H9 (cell line): ENCODE results near the gene PCED1A. TPM values are rescaled to one million over a fixed set of nuclear protein-coding genes. Genes with fewer than 3 reads are reported as not detected.

ENCODE experiments used
- DNase-seq: peaks from one replicate; pipeline ENCODE4 v3.0.0-alpha.2; 2017
- H2AFZ ChIP-seq: one replicate; pipeline ENCODE4 v1.6.1; 2013; ENCODE audit warnings: mild to moderate bottlenecking, low read length, control low read depth, moderate library complexity
- H2AK5ac ChIP-seq: 2 replicates; pipeline ENCODE4 v1.6.1; 2013; ENCODE audit warnings: low read length, control low read depth, mixed read lengths; ENCODE audit not compliant: insufficient read length
- H2BK120ac ChIP-seq: one replicate; pipeline ENCODE4 v1.6.1; 2013; ENCODE audit warnings: low read depth, mild to moderate bottlenecking, low read length, control low read depth, inconsistent platforms; ENCODE audit not compliant: poor library complexity, severe bottlenecking
- H2BK12ac ChIP-seq: 2 replicates; pipeline ENCODE4 v1.6.1; 2013; ENCODE audit warnings: low read length, control low read depth, mixed read lengths, low read depth; ENCODE audit not compliant: insufficient read length
- H2BK15ac ChIP-seq: 2 replicates; pipeline ENCODE4 v1.6.1; 2013; ENCODE audit warnings: low read depth, low read length, control low read depth
- H2BK20ac ChIP-seq: one replicate; pipeline ENCODE4 v1.6.1; 2013; ENCODE audit warnings: low read depth, mild to moderate bottlenecking, low read length, control low read depth, inconsistent platforms; ENCODE audit not compliant: poor library complexity, severe bottlenecking
- H2BK5ac ChIP-seq: 2 replicates; pipeline ENCODE4 v1.6.1; 2013; ENCODE audit warnings: low read length, control low read depth, mixed read lengths; ENCODE audit not compliant: insufficient read length
- H3K14ac ChIP-seq: 2 replicates; pipeline ENCODE4 v1.6.1; 2013; ENCODE audit warnings: low read length, control low read depth; ENCODE audit not compliant: insufficient read depth
- H3K18ac ChIP-seq: 2 replicates; pipeline ENCODE4 v1.6.1; 2013; ENCODE audit warnings: low read depth, mild to moderate bottlenecking, mixed read lengths, low read length, control low read depth; ENCODE audit not compliant: insufficient read length
- H3K23ac ChIP-seq: 2 replicates; pipeline ENCODE4 v1.6.1; 2013; ENCODE audit warnings: low read length, control low read depth, mixed read lengths, low read depth; ENCODE audit not compliant: insufficient read length
- H3K23me2 ChIP-seq: 2 replicates; pipeline ENCODE4 v1.6.1; 2013; ENCODE audit warnings: low read depth, mild to moderate bottlenecking, mixed read lengths, low read length, control low read depth; ENCODE audit not compliant: insufficient read length, poor library complexity, severe bottlenecking
- H3K27ac ChIP-seq: 2 replicates; pipeline ENCODE4 v1.5.1; 2013; ENCODE audit warnings: low read length, control low read depth, mixed read lengths, low read depth; ENCODE audit not compliant: insufficient read length
- H3K27me3 ChIP-seq: 2 replicates; pipeline ENCODE4 v1.6.1; 2013; ENCODE audit warnings: low read length, control low read depth, inconsistent platforms; ENCODE audit not compliant: insufficient read depth
- H3K4ac ChIP-seq: 2 replicates; pipeline ENCODE4 v1.6.1; 2013; ENCODE audit warnings: low read depth, mild to moderate bottlenecking, control low read depth, inconsistent platforms, low read length, moderate library complexity
- H3K4me1 ChIP-seq: 2 replicates; pipeline ENCODE4 v1.6.1; 2013; ENCODE audit warnings: low read length, control low read depth, inconsistent platforms; ENCODE audit not compliant: insufficient read depth
- H3K4me2 ChIP-seq: 2 replicates; pipeline ENCODE4 v1.6.1; 2013; ENCODE audit warnings: low read length, control low read depth, mixed read lengths; ENCODE audit not compliant: insufficient read length, insufficient read depth
- H3K56ac ChIP-seq: 2 replicates; pipeline ENCODE4 v1.6.1; 2013; ENCODE audit warnings: low read depth, mild to moderate bottlenecking, mixed read lengths, low read length, control low read depth; ENCODE audit not compliant: insufficient read length
- H3K79me1 ChIP-seq: 2 replicates; pipeline ENCODE4 v1.6.1; 2013; ENCODE audit warnings: low read depth, mild to moderate bottlenecking, moderate library complexity, low read length, control low read depth, inconsistent platforms; ENCODE audit not compliant: insufficient read depth, poor library complexity, severe bottlenecking
- H3K79me2 ChIP-seq: 2 replicates; pipeline ENCODE4 v1.6.1; 2013; ENCODE audit warnings: low read length, control low read depth, inconsistent platforms; ENCODE audit not compliant: insufficient read depth
- H3K9ac ChIP-seq: 2 replicates; pipeline ENCODE4 v1.6.1; 2013; ENCODE audit warnings: low read length, control low read depth, mixed read lengths; ENCODE audit not compliant: insufficient read length; ENCODE audit errors: extremely low read depth
- H3K9me3 ChIP-seq: one replicate; pipeline ENCODE4 v1.6.1; 2013; ENCODE audit warnings: low read depth, low read length, inconsistent platforms; ENCODE audit not compliant: control insufficient read depth
- H3T11ph ChIP-seq: one replicate; pipeline ENCODE4 v1.6.1; 2013; ENCODE audit warnings: mild to moderate bottlenecking, low read length, control low read depth, inconsistent platforms
- H4K20me1 ChIP-seq: one replicate; pipeline ENCODE4 v1.6.1; 2013; ENCODE audit not compliant: control insufficient read depth, insufficient read length, insufficient read depth
- H4K5ac ChIP-seq: 2 replicates; pipeline ENCODE4 v1.6.1; 2013; ENCODE audit warnings: low read depth, mild to moderate bottlenecking, mixed read lengths, low read length, control low read depth; ENCODE audit not compliant: insufficient read length
- H4K8ac ChIP-seq: replicated peaks from 2 replicates; pipeline ENCODE4 v1.6.1; 2013; ENCODE audit warnings: low read length, control low read depth, mixed read lengths, low read depth; ENCODE audit not compliant: insufficient read length
- H4K91ac ChIP-seq: 2 replicates; pipeline ENCODE4 v1.6.1; 2013; ENCODE audit warnings: low read depth, mild to moderate bottlenecking, moderate library complexity, mixed read lengths, low read length, control low read depth; ENCODE audit not compliant: insufficient read length
- H3K27ac Mint-ChIP-seq, 3 experiments: 2 replicates in 2 of 3; 3 replicates in 1 of 3; pipeline ENCODE4 v1.8.0; 2020 to 2021; ENCODE audit warnings: mixed read lengths in 3 of 3, mild to moderate bottlenecking in 1 of 3, moderate library complexity in 1 of 3
- H3K27me3 Mint-ChIP-seq: 2 replicates; pipeline ENCODE4 v1.8.0; 2021; ENCODE audit warnings: low read depth, mild to moderate bottlenecking, moderate library complexity, mixed read lengths
- H3K36me3 Mint-ChIP-seq, 3 experiments: 2 replicates in 2 of 3; 3 replicates in 1 of 3; pipeline ENCODE4 v1.8.0; 2020 to 2021; ENCODE audit warnings: low read depth in 3 of 3, mixed read lengths in 3 of 3; ENCODE audit not compliant: insufficient read depth in 1 of 3
- H3K4me1 Mint-ChIP-seq, 2 experiments: 2 replicates each; pipeline ENCODE4 v1.8.0; 2020; ENCODE audit warnings: mixed read lengths in 2 of 2
- H3K4me3 Mint-ChIP-seq, 2 experiments: 2 replicates in 1 of 2; 3 replicates in 1 of 2; pipeline ENCODE4 v1.8.0; 2020 to 2021; ENCODE audit warnings: mild to moderate bottlenecking in 2 of 2, mixed read lengths in 2 of 2, moderate library complexity in 1 of 2
- H3K9me3 Mint-ChIP-seq, 2 experiments: 2 replicates in 1 of 2; 3 replicates in 1 of 2; pipeline ENCODE4 v1.8.0; 2020; ENCODE audit warnings: mild to moderate bottlenecking in 2 of 2, mixed read lengths in 2 of 2, moderate library complexity in 1 of 2
- CTCF ChIP-seq: fragments of 200-600 bp; sonication (generic); conservative IDR thresholded peaks from 3 replicates; pipeline ENCODE4 v1.8.0; 2021; ENCODE audit warnings: antibody characterized with exemption, mild to moderate bottlenecking
- WGBS: extraction: QIAGEN DNeasy Blood & Tissue Kit; methylation state at CpG from one replicate; pipeline ENCODE4 v1.1.7; 2013; ENCODE audit warnings: missing lambda C conversion rate, low lambda C conversion rate, mixed read lengths; ENCODE audit not compliant: insufficient read length; ENCODE audit errors: extremely low coverage; 5-methylcytosine and 5-hydroxymethylcytosine counted together
- total RNA-seq: library from RNA; stranded (reverse); gene quantifications from 2 replicates; pipeline ENCODE4 v1.2.1, GENCODE V29; 2021

PCED1A gene
- total RNA-seq, 1 experiment from 2014 or later, result 30.8 TPM

GRCh38 chr20:2817341-2817726 is 23.1 kb downstream of the PCED1A start:
- no peaks in the 10 kb centered on the region for H3K4me1 ChIP-seq
- no peak overlapping the region for H2BK120ac ChIP-seq
- H3T11ph ChIP-seq, result no peak overlapping the region
- H2BK12ac ChIP-seq, result no peak overlapping the region
- H2BK5ac ChIP-seq, result no peak overlapping the region
- Mint-ChIP-seq H3K9me3 (peaks cover 6 to 9% of the 10 kb centered on the region in 2 experiments; a peak in 4 of 5 replicates), H3K36me3 (no peaks in the 10 kb centered on the region; a peak in 1 of 7 replicates), H3K4me3 (no peak overlapping the region; a peak in 1 of 5 replicates), H3K4me1 (peaks cover 18% of the 10 kb centered on the region in 2 experiments), H3K27me3 (peaks cover 29% of the 10 kb centered on the region), H3K27ac (no peak overlapping the region)
- H2AK5ac ChIP-seq, result no peak overlapping the region
- H3K14ac ChIP-seq, result no peak overlapping the region
- H4K8ac ChIP-seq, result no peak overlapping the region
- no peak overlapping the region for H3K4me2 ChIP-seq
- H3K56ac ChIP-seq, result no peak overlapping the region
- H4K91ac ChIP-seq, result no peak overlapping the region
- H3K79me2 ChIP-seq, result no peaks in the 10 kb centered on the region
- H3K18ac ChIP-seq, result no peak overlapping the region
- H3K23ac ChIP-seq, result no peak overlapping the region
- WGBS, result no CpG with 5 or more reads among the region's 2 CpGs
- no peak overlapping the region for H4K5ac ChIP-seq
- H3K4ac ChIP-seq, result no peak overlapping the region
- H3K9me3 ChIP-seq, result no peaks in the 10 kb centered on the region
- H4K20me1 ChIP-seq, result no peaks in the 10 kb centered on the region
- DNase-seq, result no peak
- H2AFZ ChIP-seq, result no peak overlapping the region
- H3K79me1 ChIP-seq, result no peaks in the 10 kb centered on the region
- H3K27ac ChIP-seq, result no peak overlapping the region
- no peak overlapping the region for H2BK20ac ChIP-seq
- peaks cover 9% of the 10 kb centered on the region; the same call in 1 of the 2 replicates for H3K27me3 ChIP-seq
- H3K9ac ChIP-seq, result no peak overlapping the region
- peaks cover 6% of the 10 kb centered on the region for H3K23me2 ChIP-seq
- TF ChIP-seq CTCF, result no peak
- H2BK15ac ChIP-seq, result no peak overlapping the region
